Measurements from ENCODE around the gene ACSS3.
"Not testable (repeated sequence)": the region's sequence is repeated elsewhere in the genome, so short reads cannot be mapped to it uniquely, and the experiment has no call there.

The ACSS3 gene, protein sequence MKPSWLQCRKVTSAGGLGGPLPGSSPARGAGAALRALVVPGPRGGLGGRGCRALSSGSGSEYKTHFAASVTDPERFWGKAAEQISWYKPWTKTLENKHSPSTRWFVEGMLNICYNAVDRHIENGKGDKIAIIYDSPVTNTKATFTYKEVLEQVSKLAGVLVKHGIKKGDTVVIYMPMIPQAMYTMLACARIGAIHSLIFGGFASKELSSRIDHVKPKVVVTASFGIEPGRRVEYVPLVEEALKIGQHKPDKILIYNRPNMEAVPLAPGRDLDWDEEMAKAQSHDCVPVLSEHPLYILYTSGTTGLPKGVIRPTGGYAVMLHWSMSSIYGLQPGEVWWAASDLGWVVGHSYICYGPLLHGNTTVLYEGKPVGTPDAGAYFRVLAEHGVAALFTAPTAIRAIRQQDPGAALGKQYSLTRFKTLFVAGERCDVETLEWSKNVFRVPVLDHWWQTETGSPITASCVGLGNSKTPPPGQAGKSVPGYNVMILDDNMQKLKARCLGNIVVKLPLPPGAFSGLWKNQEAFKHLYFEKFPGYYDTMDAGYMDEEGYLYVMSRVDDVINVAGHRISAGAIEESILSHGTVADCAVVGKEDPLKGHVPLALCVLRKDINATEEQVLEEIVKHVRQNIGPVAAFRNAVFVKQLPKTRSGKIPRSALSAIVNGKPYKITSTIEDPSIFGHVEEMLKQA

DNA sequence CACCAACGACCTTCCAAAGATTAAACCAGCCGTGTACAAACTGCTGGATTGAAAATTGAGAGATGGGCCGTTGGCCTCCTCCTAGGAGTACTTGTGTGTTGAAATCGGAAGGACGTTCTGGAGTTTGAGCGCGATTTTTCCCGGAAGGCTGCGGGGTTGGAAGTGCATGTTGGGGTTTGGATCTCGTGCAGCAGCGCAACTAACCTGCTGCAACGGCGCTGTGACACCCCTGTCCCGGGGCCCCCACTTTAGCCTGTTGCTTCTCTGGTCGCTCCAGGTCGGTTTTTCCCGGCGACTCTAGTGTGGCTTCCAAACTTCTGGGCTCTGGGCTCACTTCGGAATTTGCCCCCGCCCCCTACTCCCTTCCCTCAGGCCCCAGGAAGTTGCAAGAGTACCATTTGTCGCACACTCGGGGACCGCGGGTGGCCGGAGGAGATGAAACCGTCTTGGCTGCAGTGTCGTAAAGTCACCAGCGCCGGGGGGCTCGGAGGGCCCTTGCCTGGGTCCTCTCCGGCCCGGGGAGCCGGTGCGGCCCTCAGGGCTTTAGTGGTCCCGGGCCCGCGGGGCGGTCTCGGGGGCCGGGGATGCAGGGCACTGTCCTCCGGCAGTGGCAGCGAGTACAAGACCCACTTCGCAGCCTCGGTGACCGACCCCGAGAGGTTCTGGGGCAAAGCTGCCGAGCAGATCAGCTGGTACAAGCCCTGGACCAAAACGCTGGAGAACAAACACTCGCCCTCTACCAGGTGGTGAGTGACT, at the start of gene ACSS3:
ACSS3 (plus strand) TSS at position 394 of the 756 bp plus-strand sequence; CDS start at position 436, 42 bp downstream.
- DNase-seq = peak; percentile 20 to 40

DNA sequence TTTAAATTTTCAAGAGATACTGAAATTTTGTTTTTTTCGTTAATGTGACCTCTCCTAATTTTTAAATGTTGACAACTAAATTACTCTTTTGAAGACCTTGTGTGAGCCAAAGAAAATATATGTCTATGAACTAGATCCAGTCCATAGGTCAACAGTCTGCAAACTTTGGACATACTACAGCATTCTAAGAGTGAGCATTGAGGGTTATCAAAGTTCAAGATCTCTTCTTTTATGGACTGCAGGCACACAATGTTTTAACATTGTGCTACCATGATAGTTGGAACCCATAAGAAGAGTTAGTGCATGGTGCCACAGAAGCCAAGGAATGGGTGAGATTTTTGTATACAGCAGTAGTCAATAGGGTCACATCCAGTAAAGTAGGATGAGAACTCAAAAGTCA, 43.0 kb upstream of the ACSS3 start:
- no peak for DNase-seq

DNA sequence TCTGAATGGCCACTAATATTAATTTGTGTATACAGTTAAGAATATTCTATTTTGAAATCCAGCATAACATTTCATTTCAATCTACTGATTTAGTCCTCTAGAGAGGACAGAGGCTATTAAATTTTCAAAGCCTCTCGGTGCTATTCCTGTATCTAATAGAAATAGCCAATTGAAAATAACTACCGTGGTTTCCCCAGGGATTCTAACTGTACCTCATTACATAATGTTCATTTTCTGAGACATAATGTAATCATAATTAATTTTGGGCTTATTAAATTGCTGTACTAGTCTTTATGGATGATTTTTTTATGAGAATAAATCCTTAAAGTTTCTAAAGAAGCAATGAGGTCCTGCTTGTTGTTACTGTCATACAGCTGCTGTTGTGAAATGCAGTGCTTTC, 38.6 kb upstream of the ACSS3 start:
- DNase-seq = no peak

DNA sequence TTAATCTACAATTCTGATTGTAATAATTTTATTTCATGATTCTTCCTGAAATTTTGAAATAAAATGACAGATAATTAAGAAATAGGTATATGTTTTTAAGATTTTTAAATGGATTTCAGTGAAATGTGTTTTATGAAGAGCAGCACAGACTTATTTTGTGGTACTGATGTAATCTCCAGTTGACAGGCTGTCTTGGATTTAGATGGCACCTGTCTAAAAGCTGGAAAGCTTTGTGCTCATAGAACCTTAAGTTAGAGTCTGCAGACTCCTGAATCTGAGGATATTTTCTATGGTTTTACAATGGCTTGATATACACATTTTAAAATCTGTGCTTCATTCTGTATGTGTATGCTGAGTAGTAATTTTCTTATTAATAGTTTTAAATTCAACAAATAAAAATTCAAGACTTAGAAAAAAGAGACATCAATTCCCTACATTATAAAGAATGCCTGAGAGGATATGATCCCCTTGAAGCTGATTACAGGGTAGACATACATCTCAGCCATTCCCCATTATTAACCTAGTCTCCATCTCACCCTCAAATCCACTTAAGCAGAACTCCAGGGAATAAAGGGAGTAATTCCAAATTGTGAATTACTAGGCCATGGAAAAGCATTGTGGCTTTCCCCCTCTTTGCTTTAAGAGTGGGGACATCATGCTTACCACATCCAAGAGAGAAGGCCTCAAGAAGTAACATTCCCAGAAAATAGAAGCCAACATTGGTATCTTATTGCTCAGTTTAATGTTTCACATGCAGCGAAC, 33.7 kb upstream of the ACSS3 start:
- no peak for DNase-seq

DNA sequence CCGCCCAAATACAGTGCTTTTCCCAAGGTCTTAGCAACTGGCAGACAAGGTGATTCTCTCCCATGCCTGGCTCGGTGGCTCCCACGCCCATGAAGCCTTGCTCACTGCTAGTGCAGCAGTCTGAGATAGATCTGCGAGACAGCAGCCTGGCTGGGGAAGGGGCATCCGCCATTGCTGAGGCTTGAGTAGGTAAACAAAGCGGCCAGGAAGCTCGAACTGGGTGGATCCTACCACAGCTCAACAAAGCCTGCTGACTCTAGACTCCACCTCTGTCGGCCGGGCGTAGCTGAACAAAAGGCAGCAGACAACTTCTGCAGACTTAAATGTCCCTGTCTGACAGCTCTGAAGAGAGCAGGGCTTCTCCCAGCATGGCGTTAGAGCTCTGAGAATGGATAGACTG, 12.9 kb upstream of the ACSS3 start:
- not testable (repeated sequence) for DNase-seq

DNA sequence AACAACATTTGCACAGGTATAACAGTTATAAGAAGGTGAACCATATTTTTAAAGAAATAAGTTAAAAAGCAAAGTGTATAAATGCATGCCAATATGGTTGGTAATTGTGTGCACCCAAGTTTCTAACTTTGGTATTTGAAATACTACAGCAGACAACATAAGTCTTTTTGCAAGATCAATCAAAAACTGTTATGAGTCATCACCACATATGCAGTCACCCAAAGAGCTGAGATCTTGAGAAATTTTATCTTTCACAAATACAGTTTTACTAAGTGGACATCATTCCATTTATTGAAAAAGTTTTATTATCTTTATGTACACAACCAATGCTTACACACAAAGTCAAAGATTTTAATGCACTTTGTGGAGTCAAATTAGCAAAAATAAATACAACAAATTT, 7.0 kb upstream of the ACSS3 start:
- DNase-seq = no peak

DNA sequence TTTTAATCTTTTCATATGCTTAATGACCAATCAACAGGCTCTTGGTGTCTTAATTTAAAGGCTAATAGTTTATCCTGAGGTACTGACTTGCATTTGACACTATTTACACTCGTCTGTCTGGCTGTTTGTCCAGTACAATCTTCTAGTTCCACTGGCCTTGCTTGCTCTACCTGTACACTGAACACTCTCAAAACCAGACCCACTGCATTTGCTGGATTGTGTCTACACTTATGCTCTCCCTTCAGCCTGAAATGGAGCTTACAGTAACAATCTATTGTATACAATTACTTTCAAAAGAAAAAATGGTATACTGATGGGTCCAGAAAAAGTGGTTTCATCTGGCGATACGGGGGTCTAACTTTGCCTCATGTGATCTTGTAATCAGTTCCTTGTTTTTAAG, 2.3 kb upstream of the ACSS3 start:
- DNase-seq = no peak

DNA sequence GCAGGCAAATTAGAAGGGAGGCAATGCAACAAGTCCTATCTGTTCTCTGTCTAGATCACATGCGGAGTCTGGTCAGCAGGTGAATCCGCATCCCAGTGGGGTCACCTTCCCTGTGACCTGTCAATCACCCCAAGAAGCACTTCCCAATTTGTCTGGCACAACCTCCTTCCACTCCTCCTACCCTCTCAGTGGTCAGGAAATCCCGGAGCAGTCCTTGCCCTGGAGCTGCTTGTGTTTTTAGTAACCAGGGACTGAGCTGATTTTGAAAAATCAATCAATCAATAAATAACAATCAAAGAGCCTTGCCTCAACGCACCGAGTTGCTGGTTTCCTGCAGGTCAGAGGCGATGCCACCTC, 572 bp upstream of the ACSS3 start:
- DNase-seq = peak in 1 of 2 experiments; percentile 52

DNA sequence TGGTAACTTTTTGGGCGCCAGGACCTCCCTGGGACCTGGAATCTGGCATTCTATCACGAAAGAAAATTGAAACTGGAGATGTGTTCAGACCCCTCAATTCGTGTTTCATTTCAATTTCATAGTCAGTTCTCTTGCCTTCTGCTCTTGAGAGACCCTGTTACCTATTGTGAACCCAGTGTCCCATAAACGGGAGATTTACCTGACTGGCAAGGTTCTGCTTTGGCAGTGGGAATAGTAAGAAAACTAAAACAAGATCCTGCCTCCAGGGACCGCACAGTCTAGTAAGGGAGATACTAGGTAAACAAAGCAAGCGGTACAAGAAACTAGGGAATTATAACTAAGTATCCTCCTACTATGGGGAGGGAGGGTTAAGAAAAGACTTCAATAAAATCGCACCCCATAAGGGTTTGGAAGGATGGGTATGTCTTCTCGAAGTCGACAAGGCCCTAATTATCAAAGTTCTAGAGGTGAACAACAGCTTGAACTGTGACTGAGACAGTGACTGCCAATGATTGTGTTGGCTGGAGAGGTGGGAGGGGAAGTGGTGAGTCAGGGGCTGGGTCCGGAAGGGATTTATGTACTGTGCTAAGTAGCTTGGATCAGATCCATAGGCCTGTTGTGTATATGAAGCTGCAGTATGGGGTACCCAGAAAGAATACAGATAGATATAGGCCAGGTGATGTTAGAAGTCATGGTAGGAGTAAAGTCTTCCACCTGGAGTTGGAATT, 754 bp downstream of the ACSS3 start:
- DNase-seq = peak; percentile 13 to 60

DNA sequence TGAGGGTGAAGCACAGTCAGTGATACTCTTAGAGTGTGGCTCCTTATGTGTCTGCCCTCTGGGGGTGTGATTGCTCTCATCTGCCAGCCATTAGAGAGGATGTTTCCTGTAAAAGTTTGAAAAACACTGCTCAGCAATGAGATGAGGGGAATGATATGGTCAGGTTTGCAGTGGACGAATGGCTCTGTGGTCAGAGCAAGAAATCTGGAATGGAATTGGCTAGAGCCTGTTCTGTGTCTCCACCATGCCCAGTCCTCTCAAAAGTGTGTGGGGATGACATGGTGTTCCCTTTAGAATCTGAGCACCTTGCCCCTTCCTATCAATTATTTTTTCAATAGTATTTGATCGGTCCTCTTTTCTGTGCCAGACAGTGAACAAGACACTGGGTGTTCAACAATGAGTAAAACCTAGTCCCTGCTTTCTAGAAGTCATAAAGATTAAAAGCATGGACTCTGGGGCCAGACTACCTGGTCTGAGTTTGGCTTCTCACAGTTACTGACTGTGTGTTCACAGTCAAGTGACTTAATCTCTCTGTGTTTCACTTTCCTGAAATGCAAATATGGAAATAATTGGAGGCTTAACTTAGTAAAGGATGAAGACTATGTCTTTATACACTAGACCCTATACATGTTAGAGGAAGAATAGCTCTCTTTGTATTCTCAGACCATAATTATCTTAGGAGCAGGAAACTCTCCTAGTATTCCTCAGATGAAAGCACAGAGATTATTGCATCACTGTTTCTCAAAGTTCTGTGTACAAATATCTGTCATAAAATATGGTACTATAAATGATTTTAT, 1.6 kb downstream of the ACSS3 start:
- no peak for DNase-seq

DNA sequence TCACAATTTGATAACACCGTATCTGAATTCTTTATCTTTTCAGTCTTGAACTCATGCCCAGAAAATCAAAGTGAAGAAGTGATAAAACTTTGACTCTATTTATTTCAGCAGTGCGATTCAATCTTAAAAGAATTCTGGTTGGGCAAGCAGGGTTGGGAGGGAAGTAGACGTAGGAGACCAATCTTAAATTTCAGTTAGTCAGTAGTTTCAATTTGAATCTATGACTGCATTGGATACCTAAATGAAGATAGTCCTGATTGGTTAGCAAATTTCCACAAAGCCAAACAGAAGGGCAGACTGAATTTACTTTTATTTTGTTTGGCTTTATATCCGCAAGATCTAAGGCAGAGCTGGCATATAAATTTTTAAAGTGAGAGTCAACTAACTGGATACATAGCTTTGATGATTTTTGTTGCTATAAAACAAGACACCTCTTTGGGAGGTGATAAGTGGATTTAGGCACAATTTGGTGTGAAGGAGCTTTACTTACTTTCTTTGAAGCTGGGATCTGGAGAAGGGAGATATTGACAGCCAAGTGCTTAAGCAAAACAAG, 2.6 kb downstream of the ACSS3 start:
- no peak for DNase-seq

DNA sequence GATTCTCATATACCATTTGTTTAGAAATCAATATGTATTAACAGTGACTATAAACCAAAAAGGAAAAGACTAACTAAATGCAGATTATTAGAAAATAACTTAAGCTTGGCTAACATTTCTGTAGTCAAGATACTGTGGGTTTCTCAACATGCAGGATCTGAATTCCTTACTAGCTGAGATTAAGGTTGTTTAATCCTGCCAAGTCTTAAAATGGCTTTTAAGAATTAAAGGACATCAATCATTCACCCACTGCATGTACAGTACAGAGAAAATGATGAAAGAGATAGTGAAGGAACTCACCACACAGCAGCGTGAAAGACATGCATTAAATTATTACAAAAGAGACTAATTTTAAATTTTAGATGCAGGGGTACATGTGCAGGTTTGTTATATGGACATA, 3.8 kb downstream of the ACSS3 start:
- no peak for DNase-seq

DNA sequence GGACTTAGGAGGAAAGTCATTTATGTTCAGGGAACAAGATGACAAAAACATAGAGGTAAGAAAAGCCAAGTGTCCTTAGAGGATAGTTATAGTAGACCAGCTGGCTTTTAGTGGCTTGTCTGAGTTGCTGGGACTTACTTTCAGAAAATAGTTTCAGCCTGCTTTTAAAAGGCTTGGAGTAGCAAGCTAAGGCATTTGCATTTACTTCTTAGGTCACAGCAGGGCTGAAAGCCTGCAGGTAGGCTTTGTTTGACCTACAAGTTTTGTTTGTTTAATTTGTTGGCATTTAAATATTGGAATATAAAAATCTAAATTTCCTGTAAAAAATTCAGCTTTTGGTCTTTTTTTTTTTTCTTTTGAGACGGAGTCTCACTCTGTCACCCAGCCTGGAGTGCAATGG, 5.1 kb downstream of the ACSS3 start:
- DNase-seq = no peak

DNA sequence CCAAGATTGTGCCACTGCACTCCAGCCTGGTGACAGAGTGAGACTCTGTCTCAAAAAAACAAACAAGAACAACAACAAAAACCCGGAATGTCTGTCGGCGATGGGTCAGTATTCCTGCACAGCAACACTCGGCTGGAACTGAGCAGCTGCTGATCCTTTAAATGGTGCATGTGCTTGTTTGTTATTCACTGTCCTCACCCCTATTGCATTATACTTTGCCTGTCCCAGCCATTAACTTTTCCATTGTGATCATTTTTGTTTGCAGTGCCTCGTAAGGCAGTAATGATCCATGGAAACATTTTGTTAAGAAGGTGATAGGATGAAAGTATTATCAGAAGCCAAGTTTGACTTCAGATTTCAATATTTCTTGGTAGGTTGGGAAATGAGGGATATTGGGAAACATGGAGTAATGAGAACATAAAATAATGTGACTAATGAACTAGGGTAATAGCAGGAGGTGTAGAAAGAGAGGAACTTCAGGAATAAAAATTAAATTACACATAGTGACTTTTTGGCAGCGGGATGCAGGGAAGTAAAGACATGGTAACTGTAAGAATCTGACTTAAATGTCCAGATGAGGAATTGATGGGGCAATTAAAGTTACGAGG, 6.1 kb downstream of the ACSS3 start:
- no peak for DNase-seq

DNA sequence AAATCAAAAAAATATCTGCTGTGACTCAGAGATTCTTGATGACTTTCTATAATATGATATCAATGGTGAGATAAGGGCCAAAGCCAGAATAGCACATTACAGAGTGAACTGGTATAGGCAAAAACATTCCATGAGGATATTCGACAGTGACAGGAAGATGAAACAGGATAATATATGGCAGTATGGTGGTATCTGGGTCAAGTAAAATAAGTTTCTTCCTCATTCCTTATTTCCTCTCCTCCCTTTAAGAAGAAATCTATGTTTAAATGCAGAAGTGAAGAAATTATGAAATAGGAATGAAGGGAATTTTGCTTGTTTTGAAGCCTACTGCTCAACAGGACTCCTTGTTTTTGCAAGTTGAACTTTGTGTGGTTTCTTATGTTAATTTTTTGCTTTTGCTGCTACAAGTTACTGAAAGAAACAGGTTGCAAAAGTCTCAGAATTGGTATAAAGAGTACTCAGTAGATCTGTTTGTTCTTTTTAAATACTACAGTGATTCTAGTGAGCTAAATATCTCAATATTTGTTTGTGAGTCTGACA, 7.0 kb downstream of the ACSS3 start:
- DNase-seq = no peak

DNA sequence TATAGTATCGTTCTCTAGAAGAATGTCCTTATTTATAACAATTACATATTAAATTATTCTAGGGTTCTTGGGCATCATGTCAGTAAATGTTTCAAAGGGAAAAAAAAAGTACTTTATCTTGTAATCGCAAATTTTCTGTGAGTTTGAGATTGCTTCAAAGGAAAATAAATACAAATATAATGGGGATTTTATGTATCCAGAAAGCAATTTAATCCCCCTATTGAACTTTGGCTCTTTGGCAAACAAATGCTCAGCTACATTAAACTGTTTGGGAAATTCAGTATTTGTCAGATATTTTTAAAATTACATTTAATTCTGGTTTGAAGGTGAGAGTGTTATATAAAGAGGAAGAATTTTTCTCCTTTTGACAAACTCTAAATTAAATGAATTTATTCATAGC, 8.0 kb downstream of the ACSS3 start:
- DNase-seq = no peak

DNA sequence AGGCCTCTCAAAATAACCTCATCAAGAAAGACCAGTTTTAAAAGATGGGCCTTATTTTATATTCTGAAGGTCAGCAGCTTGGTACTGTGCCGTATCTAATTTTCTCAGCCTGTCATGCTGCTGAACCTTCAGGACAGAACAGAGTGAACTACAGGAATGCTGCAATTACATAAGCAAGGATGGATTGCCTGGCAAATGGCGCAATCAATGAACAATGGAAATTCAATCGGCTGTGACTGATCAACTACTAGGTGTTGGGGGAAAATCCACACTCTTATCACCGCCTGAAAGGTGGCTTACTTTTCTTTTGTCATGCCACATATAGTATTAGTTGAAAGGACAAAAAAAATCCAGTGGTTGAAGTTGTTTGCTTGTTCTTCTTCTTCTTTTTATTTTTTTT, 8.5 kb downstream of the ACSS3 start:
- no peak for DNase-seq

DNA sequence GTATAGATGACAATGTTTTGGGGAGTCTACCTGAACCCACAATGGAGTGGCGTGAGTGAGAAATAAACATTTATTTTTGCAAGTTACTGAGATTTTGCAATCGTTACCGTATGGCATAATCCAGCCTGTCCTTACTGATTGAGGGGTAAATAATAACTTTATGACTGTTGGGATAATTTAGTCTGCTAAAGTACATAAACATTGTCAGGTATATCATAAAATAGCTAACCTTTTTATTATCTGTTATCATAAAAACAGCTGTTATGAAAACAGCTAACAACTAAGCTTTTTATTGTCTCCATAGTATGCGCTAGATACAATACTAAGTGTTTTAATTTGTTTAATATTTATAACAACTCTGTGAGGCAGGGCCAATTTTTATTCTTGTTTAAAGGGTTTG, 10.3 kb downstream of the ACSS3 start:
- DNase-seq = no peak

DNA sequence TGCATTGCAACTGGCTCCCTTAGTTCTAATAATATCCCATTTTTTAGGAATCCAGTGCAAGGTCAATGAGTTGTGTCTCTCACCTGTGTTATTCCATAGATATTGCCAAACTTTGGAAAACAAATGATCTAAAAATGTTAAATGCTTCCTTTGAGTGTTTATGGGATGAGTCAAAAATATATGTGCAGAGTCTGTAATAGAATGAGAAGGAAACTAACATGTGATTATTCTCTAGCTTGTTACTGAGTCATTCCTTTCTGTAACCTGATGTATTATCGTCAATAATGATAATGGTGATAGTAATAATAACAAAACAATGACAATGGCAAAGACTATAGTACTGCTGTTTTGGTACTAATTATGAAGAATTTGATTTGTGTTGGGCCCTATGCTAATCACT, 11.5 kb downstream of the ACSS3 start:
- no peak for DNase-seq

DNA sequence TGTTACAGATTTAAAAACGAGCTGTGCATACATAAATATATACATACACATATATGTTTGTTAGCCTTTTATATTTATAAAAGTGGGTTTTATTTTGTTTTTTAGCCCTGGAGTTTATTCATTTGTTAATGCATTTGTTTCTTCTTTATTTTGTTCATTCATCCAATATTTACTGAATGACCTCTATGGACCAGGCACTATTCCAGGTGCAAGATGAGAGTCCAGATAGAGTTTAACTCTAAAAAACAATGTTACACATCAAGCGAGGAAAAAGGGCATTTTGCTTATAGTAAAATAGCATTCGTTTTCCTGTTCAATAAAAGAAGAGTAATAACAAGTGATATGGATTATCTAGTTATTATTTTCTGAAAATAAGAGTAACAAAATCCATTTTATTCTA, 14.2 kb downstream of the ACSS3 start:
- no peak for DNase-seq
